DOHH2 (cell line): ENCODE results near the gene RIPK4.

Source experiments
- EZH2phosphoT487 ChIP-seq: fragments of 200-600 bp; sonication (generic); IDR thresholded peaks from 2 replicates; pipeline ENCODE4 v1.6.1; 2017; ENCODE audit warnings: borderline replicate concordance, mild to moderate bottlenecking, antibody characterized with exemption, low read length, moderate library complexity, mixed read lengths
- TF ChIP-seq, protein P1 (sequence below): fragments of 200-600 bp; sonication (generic); IDR thresholded peaks from one replicate; pipeline ENCODE4 v1.5.1; 2014; ENCODE audit warnings: antibody characterized with exemption, mild to moderate bottlenecking, low read depth, low read length; ENCODE audit not compliant: poor library complexity, severe bottlenecking

DNA sequence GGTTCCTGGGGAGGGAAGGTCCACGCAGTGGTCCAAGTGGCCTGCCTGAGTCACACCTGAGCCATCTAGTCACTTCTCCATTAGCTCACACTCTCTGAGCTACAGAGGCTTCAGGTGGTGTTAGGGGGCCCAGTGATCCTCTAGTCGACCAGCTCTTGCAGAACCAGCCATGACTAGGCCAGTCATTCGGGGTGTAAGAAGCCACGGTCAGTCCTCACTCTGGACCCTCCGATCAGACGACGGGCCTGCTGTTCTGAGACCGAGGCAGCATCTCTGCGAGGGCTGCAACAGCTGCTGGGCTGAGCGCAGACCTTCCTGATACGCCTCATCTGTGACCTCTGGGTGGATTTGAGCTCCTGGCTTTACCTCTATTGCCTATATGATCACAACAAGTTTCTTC is 68.8 kb downstream of the RIPK4 start:
- TF ChIP-seq, protein P1, sequence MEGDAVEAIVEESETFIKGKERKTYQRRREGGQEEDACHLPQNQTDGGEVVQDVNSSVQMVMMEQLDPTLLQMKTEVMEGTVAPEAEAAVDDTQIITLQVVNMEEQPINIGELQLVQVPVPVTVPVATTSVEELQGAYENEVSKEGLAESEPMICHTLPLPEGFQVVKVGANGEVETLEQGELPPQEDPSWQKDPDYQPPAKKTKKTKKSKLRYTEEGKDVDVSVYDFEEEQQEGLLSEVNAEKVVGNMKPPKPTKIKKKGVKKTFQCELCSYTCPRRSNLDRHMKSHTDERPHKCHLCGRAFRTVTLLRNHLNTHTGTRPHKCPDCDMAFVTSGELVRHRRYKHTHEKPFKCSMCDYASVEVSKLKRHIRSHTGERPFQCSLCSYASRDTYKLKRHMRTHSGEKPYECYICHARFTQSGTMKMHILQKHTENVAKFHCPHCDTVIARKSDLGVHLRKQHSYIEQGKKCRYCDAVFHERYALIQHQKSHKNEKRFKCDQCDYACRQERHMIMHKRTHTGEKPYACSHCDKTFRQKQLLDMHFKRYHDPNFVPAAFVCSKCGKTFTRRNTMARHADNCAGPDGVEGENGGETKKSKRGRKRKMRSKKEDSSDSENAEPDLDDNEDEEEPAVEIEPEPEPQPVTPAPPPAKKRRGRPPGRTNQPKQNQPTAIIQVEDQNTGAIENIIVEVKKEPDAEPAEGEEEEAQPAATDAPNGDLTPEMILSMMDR, result no peak
- TF ChIP-seq EZH2phosphoT487, result no peak
